GM12875 (cell line): ENCODE data around the gene PCDHA10.
"Not testable (repeated sequence)": the region's sequence is repeated elsewhere in the genome, so short reads cannot be mapped to it uniquely, and the experiment has no call there.

ENCODE experiments used
- H3K4me3 ChIP-seq: one replicate; pipeline ENCODE4 v1.5.1; 2011; ENCODE audit warnings: low read depth, low read length, control low read depth
- CTCF ChIP-seq: IDR thresholded peaks from 2 replicates; pipeline ENCODE4 v1.5.1; 2011; ENCODE audit warnings: low read depth, mild to moderate bottlenecking, control low read depth, inconsistent platforms, low read length, moderate library complexity, borderline replicate concordance; ENCODE audit not compliant: insufficient read depth

PCDHA10 gene

GRCh38 chr5:140823475-140823874, 32.2 kb upstream of the PCDHA10 start:
- H3K4me3 ChIP-seq, result no peak overlapping the region
- no peak for TF ChIP-seq CTCF

- no peak within 1 kb of the TSS for H3K4me3 ChIP-seq
- TF ChIP-seq CTCF, result no peak
Observed at GRCh38 chr5:140827704-140828361, 27.9 kb upstream of the PCDHA10 start, which contains the start of gene PCDHA6. TSS of gene PCDHA6 (plus strand) at chr5:140827960. CDS start at chr5:140828092, 132 bp downstream.

- H3K4me3 ChIP-seq, result no peak overlapping the region
- no peak for TF ChIP-seq CTCF
Observed at GRCh38 chr5:140828362-140828737, 27.3 kb upstream of the PCDHA10 start.

- not testable (repeated sequence) for H3K4me3 ChIP-seq
Observed at GRCh38 chr5:140829511-140830501, 25.9 kb upstream of the PCDHA10 start.

GRCh38 chr5:140833993-140834392, 21.7 kb upstream of the PCDHA10 start, which contains the start of gene PCDHA7:
TSS of gene PCDHA7 (plus strand) at chr5:140834269. CDS start at chr5:140834384, 115 bp downstream.
- no peak for TF ChIP-seq CTCF
- no peak within 1 kb of the TSS for H3K4me3 ChIP-seq

GRCh38 chr5:140834439-140835008, 21.2 kb upstream of the PCDHA10 start:
- H3K4me3 ChIP-seq, result not testable (repeated sequence)

- no peak for TF ChIP-seq CTCF
Observed at GRCh38 chr5:140835622-140836510, 19.8 kb upstream of the PCDHA10 start.

More at GRCh38 chr5:140835622-140836510, 19.8 kb upstream of the PCDHA10 start:
- no peak overlapping the region for H3K4me3 ChIP-seq
